ENCODE measurements around the gene XRCC6.
"Not testable (repeated sequence)": the region's sequence is repeated elsewhere in the genome, so short reads cannot be mapped to it uniquely, and the experiment has no call there.

The XRCC6 gene

DNA sequence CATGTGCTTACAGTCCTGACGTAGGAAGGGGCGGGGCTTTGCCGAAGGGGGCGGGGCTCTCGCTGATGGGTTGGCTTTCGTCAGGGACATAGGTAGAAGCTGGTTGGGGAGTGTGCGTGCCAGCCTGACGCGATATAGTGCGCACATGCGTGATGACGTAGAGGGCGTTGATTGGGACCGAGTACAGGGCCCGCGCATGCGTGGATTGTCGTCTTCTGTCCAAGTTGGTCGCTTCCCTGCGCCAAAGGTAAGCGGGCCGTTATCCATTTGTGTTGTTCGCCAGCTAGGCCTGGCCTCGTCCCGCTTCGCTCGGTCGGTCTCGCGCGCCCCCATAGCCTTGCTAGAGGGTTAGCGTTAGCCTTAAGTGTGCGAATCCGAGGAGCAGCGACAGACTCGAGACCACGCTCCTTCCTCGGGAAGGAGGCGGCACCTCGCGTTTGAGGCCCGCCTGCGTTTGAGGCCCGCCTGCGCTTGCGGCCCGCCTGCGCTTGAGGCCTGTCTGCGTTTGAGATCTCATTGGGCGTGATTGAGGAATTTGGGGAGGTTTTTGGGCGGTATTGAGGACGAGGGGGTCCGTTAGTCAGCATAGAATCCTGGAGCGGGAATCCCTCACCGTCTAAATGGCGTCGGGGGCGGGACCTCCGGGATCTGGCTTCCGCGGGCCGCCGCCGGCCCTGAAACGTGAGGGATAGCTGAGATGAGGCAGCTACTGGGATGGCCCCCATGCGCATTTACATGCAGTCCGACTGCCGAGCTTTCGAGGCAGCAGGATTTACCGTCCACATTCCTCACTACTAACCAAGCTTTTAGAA, at the start of gene XRCC6:
XRCC6 (plus strand) TSS at position 197 of the 812 bp plus-strand sequence. CDS start 710 bp downstream, outside the sequence.
- peak; percentile 97 for DNase-seq (ENCODE audit: low read depth)

DNA sequence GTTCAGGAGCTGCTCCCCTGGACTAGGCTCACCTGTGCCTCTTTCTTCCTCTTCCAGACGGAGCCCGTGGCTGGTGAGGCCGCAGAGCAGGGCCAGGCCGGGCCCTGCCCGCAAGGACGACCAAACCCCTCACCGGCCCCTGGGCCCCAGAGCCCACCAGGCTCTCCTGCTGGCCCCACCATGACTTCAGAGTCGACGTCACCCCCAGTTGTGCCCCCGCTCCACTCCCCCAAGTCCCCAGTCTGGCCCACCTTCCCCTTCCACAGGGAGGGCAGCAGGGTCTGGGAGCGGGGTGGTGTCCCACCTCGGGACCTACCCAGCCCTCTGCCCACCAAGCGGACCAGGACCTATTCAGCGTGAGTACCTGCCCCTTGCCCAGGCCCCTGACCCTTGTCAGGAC, 49.3 kb upstream of the XRCC6 start:
- no peak for DNase-seq (ENCODE audit: low read depth)

DNA sequence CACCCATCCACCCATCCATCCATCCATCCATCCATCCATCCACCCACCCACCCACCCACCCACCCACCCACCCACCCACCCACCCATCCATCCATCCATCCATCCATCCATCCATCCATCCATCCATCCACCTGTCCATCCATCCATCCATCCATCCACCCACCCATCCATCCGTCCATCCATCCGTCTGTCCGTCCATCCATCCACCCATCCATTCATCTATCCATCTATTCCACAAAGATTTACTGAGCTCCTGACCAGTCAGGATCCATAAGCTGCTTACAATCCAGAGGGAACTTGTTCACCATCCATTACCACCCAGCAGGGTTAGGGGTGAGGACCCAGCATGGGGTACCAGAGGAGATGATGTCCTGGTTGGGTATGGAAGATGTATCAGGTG, 48.8 kb upstream of the XRCC6 start:
- DNase-seq (ENCODE audit: low read depth), result not testable (repeated sequence)

- no peak for DNase-seq (ENCODE audit: low read depth)
These were observed 47.4 kb upstream of the XRCC6 start for GRCh38 chr22:41573677-41574076.

- DNase-seq (ENCODE audit: low read depth), result no peak
These were observed 46.2 kb upstream of the XRCC6 start for GRCh38 chr22:41574847-41575381.

DNA sequence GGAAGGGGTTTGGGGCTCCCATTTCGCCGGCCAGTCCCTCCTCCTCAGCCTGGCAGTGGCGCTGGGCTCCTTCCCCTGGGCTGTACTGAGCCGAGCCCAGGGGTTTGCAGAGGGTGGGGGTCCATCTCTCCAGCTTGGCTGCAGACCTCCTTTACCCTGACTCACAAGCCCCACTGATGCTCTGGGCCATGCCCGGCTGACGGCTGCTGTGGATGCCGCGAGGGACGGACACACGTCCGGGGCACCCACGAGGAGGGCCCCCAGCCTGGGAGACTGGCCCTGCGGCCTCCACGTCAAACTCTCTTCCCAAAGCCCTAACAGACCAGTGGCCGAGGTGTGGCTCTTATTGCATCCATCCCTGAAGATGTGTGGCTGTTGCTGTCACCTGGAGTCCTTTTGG, 45.6 kb upstream of the XRCC6 start:
- no peak for DNase-seq (ENCODE audit: low read depth)

- DNase-seq (ENCODE audit: low read depth), result no peak
These were observed 44.2 kb upstream of the XRCC6 start for GRCh38 chr22:41576877-41577276.

DNA sequence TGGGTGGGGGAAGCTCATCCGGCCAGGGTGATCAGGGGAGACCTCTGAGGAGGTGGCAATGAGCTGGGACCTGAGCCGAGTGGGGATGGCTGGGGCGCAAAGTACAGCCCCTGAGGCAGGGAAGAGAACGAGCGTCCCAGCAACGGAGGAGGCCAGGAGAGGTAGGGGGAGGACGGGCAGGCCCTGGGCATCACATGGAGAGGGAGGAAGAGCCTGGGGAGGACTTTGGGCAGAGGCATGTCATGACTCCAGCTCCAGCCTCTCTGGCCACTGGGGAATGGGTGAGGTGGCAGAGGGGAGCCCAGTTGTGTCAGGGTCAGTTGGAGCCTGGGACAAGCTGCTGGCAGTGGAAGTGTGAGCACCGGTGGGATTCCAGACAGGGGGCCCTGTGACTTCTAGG, 43.0 kb upstream of the XRCC6 start:
- no peak for DNase-seq (ENCODE audit: low read depth)

GRCh38 chr22:41578818-41579217, 42.3 kb upstream of the XRCC6 start:
- no peak for DNase-seq (ENCODE audit: low read depth)

DNA sequence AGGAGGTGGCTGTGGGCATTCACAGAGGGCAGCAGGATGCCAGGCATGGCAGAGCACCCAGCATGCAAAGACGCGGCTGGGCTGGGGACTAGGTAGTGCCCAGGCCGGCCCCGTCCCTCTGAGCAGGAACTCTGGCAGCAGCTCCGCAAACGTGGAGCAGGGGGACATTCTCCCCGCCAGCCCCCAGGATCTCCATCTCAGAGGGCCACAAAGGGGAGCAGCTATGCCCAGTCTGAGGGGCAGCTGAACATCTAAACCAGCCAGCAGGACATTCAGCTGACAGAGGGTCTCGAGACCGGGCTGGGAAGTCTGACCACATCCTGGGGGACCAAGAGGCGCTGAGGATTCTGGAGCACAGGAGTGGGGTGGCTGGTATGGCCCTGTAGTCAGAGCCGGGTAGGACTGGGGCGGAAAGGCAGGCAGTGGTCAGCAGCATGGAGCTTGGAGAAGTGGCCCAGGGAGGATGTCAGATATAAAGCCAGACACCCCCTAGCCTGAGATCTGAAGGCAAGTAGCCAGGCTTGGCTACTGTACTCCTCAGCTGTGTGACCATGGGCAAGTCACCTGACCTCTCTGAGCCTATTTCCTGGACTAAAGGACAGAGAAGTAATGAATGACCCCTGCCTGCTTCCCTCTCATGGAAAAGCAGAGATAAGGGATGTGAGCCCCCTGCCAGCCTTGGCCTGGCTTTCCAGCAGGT, 41.6 kb upstream of the XRCC6 start:
- DNase-seq (ENCODE audit: low read depth), result no peak

- no peak for DNase-seq (ENCODE audit: low read depth)
These were observed 41.1 kb upstream of the XRCC6 start for GRCh38 chr22:41579997-41580355.

- no peak for DNase-seq (ENCODE audit: low read depth)
These were observed 38.4 kb upstream of the XRCC6 start for GRCh38 chr22:41582694-41583093.

DNA sequence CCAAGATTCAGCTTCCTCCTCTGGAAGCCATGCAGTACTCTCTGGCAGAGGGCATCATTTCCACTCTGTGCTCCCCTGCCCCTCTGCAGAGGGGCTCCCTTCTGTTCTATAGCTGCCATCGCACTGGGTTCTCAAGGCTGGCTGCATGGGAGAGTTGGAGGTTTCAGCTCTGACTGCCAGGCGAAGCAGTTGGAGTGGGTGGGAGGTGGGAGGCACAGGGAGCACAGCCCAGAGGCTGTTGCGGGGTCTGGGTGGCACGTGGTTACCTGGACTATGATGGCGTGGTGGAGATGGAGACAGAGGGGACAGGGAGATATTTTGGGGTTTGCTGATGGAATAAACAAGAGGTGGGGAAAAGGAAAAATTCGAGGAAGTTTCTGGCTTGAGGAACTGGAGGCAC, 36.2 kb upstream of the XRCC6 start:
- DNase-seq (ENCODE audit: low read depth), result no peak

DNA sequence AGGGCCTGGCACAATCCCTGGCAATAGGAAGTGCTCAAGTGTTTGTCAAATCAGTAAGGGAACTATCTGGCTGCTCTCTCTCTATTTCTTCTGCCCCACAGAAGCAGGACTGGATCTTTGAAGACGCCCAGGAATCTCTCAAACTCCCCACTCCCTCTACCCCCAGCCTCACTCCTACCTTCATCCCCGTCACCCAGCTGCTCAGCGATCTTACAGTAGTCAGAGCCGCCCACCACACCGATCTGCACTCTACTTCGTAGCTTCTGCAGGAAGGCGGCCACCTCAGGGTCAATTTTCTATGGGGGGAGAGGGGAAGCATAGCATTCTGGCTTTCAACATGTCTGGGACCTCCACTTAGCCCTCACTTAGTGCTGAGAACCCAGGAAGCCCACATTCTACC, 35.2 kb upstream of the XRCC6 start:
- no peak for DNase-seq (ENCODE audit: low read depth)

DNA sequence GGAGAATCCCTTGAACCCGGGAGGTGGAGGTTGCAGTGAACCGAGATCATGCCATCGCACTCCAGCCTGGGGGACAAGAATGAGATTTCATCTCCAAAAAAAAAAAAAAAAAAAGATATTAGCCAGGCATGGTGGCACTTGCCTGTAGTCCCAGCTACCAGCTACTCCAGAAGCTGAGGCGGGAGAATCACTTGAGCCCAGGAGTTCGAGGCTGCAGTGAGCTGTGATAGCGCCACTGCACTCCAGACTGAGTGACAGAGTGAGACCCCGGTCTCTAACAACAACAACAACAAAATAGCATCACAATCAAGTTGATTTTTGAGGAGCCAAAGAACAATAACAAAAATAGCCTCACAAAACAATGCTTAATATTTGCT, 33.8 kb upstream of the XRCC6 start:
- DNase-seq (ENCODE audit: low read depth), result no peak

DNA sequence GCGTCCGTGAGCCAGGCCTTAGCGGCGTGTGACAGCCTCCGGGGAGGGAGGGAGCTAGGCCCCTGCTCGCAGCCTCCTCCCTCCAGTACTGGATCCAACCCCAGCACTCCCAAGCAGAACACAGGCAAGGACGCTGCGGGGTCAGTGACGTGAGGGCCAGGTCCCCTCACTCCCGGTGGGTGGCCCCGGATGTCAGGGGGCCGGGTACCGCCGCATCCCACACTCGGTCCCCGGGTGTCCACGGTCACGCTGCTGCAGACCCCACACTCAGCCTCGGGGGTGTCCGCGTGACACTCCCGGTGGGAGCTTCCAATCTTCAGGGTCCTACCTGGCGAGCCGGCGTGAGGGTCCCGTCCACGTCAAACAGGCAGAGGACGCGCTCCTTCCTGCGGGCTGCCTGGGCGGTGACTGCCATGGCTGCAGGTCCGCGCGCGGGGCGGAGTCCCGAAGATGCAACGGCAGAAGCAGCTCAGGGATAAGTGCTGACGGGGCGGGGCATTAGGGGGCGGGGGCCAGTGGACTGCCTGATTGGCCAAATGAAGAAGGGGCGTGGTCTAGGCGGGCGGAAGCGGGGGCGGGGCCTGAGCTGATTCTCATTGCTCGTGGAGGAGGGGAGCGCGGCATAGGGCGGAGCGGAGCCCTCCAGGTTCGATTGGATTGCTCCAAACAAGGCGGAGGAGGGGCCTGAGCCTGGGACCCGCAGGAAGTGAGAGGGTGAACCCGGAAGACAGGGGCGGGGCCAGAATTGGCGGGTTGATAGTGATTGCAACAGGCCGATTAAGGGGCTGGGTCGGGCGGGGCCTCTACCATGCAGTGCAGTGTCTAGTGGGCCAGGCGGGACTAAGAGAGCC, 31.5 kb upstream of the XRCC6 start, which contains the start of gene PMM1:
PMM1 (minus strand) TSS at position 450 of the 851 bp plus-strand sequence; CDS start at position 415, 35 bp downstream.
- DNase-seq (ENCODE audit: low read depth), result peak; percentile 97

- DNase-seq (ENCODE audit: low read depth), result not testable (repeated sequence)
These were observed 27.6 kb upstream of the XRCC6 start for GRCh38 chr22:41593336-41593960.

GRCh38 chr22:41595703-41596102, 25.4 kb upstream of the XRCC6 start:
- DNase-seq (ENCODE audit: low read depth), result no peak

DNA sequence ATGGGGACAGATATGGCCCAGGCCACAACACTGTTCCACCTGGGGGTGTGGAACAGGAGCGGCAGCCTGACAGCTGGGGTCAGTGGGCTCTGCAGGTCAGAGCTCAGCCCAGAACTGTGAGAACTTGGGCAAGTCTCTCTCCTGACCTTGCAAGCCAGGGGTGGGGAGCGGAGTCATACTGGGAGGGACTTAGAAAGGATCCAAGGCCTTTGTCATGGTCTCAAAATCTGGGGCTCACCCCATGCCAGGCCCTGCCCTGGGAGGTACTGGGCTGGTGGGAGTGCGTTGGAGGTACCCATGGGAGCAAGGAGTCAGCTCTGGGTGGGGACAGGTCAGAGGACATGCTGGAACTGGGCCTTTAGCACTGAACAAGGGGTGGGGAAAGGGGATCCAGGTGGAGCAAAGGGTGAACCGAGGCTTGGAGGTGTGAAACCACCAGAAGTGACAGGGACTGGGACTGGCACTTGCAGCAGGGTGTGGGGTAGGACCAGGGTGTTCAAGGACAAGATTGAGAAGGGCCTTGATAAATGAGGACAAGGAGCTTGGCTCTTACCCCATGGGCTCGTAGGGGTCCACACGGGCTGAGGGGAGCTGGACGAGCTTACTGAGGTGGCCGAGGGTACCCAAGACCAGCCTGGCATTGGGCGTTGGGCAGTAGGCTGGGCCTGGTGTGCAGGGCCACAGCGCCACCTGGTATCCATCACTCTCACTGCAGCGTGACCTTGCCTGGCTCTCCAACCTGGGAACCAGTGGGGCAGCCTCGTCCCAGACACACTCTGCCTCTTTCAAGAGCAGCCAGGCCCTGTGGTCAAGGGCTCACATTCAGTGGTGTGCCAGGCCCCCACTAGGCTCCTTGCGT, 24.1 kb upstream of the XRCC6 start:
- DNase-seq (ENCODE audit: low read depth), result no peak

DNA sequence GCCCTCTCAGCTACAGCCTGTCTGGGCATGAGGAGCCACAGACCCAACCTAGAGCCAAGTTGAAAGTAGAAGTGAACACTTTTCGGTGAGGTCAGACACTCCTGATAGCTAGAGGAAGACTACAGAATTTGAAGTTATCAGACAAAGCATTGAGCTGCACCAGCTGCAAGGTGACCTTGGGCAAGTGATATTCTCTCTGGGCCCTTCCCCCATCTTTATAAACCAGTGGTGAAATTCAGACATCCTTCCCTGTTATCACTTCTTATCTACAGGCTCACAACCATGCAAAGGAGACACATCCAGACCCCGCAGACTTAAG, 23.5 kb upstream of the XRCC6 start:
- no peak for DNase-seq (ENCODE audit: low read depth)

GRCh38 chr22:41598081-41598480, 23.0 kb upstream of the XRCC6 start:
- no peak for DNase-seq (ENCODE audit: low read depth)
